LNCaP clone FGC (cell line): ENCODE data around the gene ADAM22.
"Not testable (repeated sequence)": the region's sequence is repeated elsewhere in the genome, so short reads cannot be mapped to it uniquely, and the experiment has no call there.

Experiments
- DNase-seq: peaks from one replicate; pipeline ENCODE4 v3.0.0-alpha.2; 2011; ENCODE audit warnings: low read depth
- H3K4me3 ChIP-seq: 2 replicates; pipeline ENCODE4 v1.5.1; 2011; ENCODE audit warnings: mild to moderate bottlenecking, low read depth, low read length, control low read depth
- CTCF ChIP-seq: IDR thresholded peaks from 2 replicates; pipeline ENCODE4 v1.5.1; 2012; ENCODE audit warnings: mild to moderate bottlenecking; ENCODE audit not compliant: control insufficient read depth, insufficient read depth; ENCODE audit errors: extremely low read depth

ADAM22 gene

GRCh38 chr7:88150033-88150432 lies 216.0 kb downstream of the ADAM22 start:
- H3K4me3 ChIP-seq, result no peak overlapping the region
- DNase-seq, result no peak
- no peak for TF ChIP-seq CTCF

- no peak for DNase-seq
- TF ChIP-seq CTCF, result no peak
- H3K4me3 ChIP-seq, result no peak overlapping the region
Observed at GRCh38 chr7:88151119-88151790, 217.2 kb downstream of the ADAM22 start.

- H3K4me3 ChIP-seq, result no peak overlapping the region
- DNase-seq, result no peak
- no peak for TF ChIP-seq CTCF
Observed at GRCh38 chr7:88153378-88153777, 219.3 kb downstream of the ADAM22 start.

- DNase-seq, result no peak
- TF ChIP-seq CTCF, result no peak
- no peak overlapping the region for H3K4me3 ChIP-seq
Observed at GRCh38 chr7:88155756-88156155, 221.7 kb downstream of the ADAM22 start.

GRCh38 chr7:88156356-88156755 lies 222.3 kb downstream of the ADAM22 start:
- TF ChIP-seq CTCF, result no peak
- no peak overlapping the region for H3K4me3 ChIP-seq
- no peak for DNase-seq

GRCh38 chr7:88159741-88160140 lies 225.7 kb downstream of the ADAM22 start:
- not testable (repeated sequence) for DNase-seq, H3K4me3 ChIP-seq

GRCh38 chr7:88165697-88166096 lies 231.6 kb downstream of the ADAM22 start:
- H3K4me3 ChIP-seq, result no peak overlapping the region
- no peak for TF ChIP-seq CTCF
- no peak for DNase-seq
